ENCODE data around the gene MAT2A.
"Not testable (repeated sequence)": the region's sequence is repeated elsewhere in the genome, so short reads cannot be mapped to it uniquely, and the experiment has no call there.

Gene MAT2A

DNA sequence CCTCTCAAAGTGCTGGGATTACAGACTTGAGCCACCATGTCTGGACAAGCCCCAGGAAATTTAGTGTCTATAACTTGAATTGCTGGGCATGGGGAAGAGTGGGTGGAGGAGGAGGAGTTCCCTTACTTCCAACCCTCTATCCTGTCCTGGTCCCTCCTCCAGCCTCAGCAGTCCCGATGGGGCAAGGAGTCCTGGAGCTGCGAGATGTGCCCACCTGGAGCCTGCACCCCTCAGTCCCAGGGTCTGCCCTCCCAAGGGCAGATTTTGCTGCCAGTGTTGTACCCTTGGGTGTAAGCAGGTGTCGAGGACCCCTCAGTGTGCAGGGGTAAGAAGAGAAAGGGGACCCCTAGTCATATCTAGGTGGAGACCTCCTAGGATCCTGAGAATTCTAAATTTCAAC lies 41.2 kb downstream of the MAT2A start:
- DNase-seq = no peak

GRCh38 chr2:85582492-85582891 lies 43.5 kb downstream of the MAT2A start:
- no peak for DNase-seq

DNA sequence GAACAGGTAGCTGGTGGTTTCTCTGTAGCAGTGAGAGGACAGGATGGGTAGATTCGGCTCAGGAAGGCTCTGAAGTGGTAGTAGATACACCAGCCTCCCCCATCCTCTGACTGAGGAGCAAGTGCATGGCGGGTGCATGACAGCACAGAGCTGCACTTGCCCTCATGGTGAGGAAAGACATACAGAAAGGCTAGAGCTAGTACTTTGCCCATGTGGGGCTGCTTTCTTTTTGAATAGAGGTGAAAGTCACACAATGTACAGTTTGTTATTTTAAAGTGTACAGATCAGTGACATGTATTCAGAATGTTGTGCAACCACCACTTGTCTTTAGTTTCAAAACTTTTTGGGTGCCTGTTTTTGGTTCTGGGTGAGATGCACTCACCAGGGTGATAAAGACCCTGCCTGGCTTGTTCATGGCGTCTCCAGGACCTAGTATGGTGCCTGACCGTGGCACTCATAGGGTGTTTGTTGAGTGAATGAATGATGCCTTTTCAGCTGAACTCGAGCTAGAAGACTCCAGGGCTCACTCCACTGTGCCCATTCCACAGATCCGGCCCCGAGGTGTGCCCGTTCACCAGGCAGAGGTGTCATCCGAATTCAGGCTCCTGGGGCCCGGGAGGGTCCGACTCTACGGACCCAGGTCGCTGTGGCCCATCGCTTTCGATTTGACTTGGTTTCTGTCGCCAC lies 44.8 kb downstream of the MAT2A start:
- DNase-seq = no peak

DNA sequence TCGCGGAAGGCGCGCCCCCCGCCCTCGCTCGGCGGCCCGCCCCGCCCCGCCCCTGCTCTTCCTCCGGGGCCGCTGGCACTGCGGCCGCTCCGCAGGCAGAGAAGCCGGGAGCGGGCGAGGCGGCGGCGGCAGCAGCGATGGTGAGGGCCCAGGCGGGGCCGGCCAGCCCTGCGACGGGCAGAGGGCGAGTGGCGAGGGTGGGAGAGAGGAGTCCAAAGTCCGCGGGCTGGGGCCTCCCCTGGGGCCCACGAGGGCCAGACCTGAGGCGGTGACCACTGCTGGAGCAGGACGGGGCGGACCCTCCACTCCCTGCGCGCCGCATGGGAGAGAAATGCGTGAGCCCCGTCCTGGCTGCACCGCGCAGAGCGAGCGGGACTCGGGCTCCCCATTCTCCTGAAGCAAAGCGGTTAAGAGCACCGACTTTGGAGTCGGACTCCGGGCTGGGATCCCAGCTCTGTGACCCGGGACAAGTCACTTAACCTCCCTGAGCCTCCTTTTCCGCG lies 45.4 kb downstream of the MAT2A start, which contains the start of gene VAMP5:
VAMP5 (plus strand) TSS at position 78 of the 503 bp plus-strand sequence; CDS start at position 138, 60 bp downstream.
- DNase-seq = no peak

DNA sequence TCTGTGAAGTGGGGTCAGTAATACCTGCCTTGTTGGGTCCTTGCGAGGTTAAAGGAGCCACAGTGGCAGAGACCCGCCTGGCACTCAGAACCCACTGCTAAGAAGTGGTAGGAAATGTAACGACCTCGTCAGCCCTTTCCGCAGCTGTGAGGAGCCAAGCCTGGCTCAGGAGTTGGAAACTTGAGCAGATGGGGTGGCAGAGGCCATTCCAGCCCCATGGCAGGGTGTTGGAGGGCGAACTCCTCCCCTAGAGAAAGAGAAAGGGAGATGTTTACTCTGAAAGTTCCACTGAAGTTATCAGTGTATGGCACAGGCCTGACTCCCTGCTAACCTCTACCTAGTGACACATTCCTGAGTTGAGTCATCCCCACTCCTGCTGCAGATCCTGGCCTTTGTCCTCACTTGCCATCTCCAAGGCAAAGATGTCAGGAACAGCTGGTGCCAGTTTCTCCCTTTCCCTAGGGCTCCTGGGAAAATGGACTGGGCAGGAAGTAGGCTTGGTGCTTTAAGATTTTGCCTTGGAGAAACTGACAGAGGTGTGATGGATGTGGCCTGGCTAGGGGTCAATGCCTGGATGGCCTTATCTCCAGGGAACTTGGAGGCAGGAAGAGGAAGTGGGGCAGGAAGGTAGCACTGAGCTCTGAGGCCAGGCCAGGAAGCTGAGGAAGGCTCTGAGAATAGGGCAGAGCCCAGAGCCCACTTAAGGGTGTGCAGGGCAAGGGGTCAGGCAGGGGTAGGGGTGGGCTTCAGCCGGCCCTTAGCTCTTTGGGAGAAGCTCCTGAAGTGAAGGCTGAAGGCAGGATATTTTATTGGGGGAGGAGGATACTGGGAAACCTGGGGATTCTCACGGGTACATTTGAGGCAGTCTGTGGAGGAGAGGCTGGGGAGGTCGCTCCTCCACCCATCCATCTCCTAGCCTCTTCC lies 46.2 kb downstream of the MAT2A start:
- DNase-seq = no peak

- no peak for DNase-seq
These were observed 46.8 kb downstream of the MAT2A start for GRCh38 chr2:85585781-85586105.

GRCh38 chr2:85588236-85588635 lies 49.3 kb downstream of the MAT2A start:
- no peak for DNase-seq

DNA sequence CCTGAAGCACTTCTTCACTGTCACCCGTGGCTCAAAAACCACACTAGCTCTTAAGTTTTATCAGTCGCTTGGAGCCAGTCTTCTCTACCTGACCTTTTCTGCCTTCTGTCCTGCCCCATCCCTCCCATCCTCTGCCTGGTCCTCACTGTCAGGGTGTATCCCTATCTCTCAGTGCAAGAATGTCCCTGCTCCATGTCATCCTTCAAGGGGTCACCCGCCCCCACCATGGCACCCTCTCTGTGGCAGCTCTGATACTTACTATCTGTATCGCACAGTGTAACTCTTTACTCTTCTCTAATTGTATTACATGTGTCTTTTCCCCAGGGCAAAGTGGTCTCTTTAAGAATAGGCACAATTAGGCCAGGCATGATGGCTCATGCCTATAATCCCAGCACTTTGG lies 49.7 kb downstream of the MAT2A start:
- DNase-seq = no peak

DNA sequence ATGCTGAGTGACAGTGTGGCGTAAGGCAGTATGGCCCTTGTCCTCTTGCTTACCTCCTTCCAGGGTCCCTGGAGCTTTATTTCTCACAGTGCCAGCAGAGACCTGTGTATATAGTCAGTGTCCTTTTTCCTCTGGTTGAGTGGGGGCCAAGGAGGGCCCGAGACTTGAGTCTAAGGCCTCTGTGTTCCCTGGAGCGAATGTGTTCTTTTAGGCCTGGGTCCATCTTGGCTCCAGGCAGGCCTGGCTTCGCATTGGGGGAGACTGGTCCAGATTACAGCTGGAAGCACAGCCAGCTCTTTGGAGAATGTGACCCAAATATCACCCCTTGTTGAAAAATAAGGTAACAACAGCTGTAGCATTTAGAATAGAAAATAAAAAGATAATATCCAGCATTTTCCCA lies 50.2 kb downstream of the MAT2A start:
- DNase-seq = no peak

DNA sequence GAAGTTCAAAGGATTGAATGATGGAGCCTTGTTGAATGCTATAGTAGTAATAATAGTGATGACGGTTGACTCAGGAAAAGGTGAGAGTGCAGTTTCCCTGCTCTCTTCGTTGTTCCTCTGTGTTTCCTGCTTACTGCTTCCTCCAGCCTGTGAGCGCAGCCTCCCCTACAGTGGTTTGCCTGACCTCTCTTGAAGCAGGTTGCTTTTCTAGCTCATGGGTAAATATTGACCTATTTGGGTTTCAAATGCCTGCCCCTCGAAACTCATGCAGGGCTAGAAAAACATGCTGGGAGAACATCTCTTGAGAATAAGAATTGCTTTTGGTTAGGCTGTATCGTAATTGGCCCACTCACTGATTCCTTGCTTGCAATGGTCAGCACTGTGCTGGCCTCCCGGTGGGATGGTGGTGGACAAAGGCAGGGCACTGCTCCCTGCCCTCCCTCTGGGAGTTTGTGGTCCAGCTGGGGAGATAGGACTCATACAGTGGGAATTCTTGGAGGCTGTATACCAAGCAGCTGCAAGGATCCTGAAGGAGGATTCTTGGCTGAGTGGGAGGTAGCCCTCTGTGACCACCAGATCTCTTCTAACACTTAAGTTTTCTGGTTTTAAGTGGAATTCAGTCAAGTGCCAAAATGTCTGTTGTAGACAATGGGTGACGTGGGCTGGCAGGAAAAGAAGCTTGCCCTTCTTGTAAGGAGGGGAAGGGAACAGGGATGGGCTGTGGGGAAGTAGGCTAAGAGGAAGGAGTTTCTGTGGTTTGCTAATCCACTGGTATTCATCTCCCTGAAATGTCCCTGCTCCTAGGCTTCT lies 51.2 kb downstream of the MAT2A start:
- DNase-seq = no peak

DNA sequence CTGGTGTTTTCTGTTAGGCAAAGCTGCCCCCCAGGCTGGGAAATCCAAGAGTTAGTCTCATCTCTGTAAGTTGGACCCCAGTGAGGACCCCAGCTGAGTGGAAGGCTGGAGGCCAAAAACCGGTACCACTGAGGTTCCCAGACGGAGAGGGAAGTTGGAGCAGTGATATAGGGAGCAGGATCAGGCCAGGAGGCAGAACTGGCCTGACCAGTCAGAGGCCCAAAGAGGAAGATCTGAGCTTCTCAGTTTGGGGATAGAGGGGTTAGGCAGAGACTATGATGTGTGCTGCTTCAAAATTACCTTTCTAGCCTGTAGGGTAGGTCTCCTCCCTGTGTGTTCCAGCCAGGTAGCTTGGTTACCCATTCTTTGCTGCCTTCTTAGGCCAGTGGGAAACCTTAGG lies 52.0 kb downstream of the MAT2A start:
- DNase-seq = no peak

DNA sequence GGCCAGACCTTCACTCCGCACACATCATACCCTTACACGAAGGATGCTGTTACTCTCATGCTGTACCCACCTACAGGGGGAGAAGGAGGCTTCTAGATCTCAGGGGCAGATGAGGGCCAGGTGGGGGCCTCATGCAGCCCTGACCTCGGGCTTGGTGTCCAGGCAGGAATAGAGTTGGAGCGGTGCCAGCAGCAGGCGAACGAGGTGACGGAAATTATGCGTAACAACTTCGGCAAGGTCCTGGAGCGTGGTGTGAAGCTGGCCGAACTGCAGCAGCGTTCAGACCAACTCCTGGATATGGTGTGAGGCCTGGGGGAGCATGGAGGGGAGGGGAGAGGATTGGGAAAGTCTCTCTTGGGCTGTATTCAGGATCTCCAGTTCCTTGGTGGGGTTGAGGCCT lies 52.6 kb downstream of the MAT2A start:
- DNase-seq = no peak

- DNase-seq = not testable (repeated sequence)
These were observed 53.3 kb downstream of the MAT2A start for GRCh38 chr2:85592299-85592698.

DNA sequence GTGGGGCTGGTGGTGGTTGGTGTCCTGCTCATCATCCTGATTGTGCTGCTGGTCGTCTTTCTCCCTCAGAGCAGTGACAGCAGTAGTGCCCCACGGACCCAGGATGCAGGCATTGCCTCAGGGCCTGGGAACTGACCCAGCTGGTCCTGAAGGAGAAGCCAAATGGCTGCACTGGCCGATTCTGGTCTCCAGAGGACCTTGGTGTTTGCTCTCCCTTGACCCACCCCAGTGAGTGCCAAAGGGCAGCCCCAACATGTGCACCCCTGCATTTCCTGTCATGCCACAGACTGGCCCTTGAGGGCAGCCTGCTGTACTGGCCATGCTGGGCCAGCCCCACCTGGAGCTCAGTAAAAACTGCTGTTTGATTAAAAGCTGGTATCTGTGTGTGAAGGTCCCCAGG lies 54.1 kb downstream of the MAT2A start:
- DNase-seq = no peak
